Nucleus accumbens (tissue), 56 donors: Measurements from ENCODE around the gene CDH23.
A peak's percentile ranks its signal among the peaks of the same experiment; 100 is the strongest.

Experiments used
- DNase-seq, 56 donors: peaks; one replicate each; lab custom pipeline; 2025; lab: John Stamatoyannopoulos, UW

CDH23 gene

DNA sequence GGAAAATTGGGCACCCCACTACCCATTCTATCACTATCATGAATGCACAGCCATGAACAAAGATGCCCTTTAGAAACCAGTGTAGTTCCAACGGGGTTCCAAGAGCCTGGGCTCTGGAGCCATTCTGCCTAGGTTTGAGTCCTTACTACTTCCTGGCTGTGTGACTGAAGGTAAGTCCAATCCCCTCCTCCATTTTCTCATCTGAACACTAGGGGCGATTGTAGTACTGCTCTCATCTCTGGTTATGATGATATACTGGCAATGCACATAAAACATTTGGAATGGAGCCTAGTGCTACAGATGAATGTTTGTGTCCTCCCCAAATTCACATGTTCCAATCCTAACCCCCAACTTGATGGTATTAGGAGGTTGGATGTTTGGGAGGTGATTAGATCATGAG lies 28.1 kb upstream of the CDH23 start:
- DNase-seq: no peak

DNA sequence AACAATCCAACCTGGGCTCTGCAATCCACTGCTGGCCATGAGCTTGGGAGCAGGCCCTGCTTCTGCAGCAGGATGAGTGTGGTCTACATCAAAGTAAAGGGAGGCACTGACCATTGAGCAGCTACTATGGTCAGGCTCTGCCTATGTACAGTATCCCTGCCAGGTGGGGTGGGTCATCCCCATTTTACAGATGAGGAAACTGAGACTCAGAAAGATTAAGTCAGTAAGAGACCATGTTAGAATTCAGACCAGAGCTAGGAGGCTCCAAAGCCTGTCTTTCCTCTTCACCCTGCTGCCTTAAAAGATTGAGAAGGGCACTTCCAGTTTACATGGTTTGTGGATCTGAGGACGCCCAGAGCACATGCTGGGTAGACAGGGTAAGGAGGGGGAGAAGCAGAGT lies 27.1 kb upstream of the CDH23 start:
- DNase-seq: no peak

DNA sequence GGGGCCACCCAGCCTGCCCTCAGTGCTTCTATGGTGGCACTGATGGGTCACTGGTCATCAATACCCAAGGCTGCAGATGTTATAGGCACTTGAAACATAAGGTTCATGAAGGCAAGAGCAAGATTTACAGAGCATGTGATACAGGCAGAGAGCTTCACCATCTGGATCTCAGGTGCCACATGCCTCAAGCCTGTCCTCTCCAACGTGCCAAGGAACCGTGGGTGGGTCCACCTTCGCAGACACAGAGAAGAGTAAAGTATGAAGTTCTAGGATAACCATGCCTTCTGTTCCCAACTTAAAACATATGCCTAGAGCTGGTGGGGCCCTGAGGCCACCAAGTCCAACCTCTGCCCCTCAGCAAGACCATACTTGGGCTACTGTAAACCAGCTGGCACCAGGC lies 26.7 kb upstream of the CDH23 start:
- DNase-seq: no peak

DNA sequence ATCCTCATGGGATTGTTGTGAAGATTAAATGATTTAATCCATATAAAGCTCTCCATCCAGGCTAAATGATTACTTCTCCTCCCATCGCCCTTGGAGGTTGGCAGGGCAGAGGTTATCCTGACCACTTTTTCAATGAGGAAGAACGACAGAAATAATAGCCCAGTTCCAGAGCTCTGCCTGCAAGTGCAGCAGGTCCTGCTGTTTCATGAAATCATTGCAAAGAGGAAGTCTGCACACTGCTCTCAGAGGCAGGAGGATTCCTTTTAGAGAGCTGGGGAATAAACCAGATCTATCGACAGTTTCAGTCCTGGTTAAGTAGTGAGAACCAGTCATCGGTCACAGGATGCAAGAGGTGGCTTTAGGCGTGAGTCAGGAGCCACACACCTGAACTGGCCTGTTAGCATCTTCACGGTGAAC lies 25.0 kb upstream of the CDH23 start:
- DNase-seq: peak in 1 of 56 donors; percentile 15

DNA sequence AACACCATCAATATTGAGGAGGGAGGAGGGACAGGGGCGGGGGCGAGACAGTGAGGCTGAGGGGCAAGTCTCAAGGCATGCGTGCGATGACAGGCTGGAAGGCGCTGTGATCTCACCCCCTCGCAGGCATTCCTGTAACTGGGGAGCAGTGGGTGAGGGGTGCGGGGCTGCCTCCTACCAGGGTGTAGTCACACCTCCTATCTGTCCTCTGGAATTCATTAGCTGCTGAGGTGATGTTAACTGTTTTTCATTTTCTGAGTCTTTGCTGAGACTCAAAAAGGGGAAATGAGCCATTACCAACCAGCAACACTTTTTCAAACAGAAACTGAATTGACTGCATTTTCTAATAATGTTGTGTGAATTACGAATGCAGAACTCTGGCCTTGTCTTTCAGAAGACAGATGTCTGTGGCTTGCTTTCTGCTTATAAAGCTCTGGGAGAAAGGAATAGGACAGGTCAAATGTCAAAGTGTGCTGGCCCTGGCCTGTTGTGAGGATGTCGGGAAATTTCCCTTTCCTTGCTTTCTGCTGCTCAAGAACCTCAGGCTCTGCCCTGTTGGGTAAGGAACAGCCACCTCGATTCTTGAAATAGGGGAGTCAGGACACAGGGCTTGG lies 23.7 kb upstream of the CDH23 start:
- peak in 14 of 56 donors; percentile 19 to 62 (median 36) for DNase-seq

DNA sequence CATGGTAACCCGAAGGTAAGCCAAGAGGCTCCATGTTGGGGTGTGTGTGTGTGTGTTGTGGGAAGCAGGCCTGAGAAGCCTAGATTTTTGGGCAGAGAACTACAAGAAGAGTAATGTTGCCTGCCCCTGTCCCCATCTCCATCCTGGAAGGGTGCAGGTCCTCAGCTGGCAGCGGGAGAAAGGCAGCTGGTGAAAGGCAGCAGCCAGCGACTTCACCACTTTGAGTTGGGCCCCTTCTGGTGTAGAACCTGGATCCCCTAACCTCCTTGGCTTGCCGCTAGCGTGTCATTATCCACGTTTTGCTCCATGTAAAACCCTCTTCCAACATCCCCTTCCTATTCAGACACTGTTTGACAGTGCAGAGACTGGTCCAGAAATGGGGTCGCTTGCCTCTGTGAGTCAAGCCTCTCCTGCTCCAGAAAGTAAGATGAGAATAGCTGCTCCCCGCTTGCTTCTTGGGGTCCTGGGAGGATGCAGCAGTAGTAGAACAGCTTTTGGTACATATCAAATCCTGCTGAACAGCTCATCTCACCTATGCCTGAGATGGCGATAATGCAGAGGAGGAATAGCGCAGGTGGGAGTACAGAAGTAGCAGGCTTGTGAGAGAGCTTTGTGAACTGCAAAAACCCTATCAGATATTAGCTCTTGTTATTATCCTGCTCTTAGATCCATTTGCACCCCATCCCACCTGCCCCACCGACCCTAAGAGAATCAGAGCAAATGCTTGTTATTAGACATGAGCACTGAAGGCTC lies 22.1 kb upstream of the CDH23 start:
- peak in 1 of 56 donors; percentile 21 for DNase-seq

DNA sequence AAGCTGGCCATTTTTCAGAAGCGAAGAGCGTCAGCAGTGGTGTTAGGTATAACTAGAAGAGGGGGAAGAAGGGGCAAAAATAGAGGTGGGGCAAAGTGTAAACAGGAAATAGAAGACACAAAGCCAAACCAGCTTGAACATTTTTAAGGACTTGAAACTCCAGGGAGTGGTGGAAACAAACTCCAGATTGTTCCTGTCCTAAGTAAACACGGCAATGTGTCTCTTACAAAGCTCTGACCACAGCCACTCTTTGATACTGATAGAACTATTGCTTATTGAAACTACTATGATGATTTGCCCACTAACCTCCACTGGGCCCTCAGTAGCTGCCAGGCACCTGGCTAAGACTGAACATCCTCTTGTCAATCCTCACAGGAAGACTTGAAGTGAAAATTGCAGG lies 20.8 kb upstream of the CDH23 start:
- no peak for DNase-seq

DNA sequence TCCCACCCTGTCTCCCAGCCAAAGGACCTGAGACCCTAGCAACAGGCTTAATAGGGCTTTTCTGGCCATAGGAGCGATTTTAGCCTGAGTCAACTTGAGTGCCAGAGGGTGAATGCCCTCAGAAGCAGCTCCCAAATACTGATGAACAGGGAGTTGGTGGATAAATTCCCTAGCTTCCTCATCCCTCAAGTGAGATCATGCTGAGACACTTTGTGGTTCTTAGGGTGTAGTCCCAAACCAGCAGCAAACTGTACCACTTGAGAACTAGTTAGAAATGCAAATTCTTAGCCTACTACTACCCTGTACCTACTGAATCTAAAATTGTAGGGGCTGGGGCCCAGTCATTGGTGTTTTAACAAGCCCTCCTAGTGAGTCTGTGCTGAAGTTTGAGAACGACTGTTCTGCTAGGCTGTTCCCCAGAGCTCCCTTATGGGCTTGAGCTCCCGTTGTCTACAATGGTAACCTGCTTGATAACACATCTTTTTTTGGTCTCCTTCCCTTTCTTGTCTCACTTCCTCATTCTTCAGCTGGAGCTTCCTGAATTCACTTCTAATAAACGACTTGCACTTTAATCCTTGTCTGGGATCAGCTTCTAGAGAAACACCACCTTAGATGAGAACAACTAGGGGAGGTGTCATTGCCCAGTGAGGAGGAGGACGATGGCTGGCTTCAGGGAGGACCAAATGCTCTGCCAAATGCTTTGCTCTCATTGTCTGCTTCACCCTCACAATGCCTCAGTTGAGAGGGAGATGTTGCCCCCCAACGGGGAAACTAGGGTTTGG lies 18.2 kb upstream of the CDH23 start:
- DNase-seq: peak in 1 of 56 donors; percentile 43

DNA sequence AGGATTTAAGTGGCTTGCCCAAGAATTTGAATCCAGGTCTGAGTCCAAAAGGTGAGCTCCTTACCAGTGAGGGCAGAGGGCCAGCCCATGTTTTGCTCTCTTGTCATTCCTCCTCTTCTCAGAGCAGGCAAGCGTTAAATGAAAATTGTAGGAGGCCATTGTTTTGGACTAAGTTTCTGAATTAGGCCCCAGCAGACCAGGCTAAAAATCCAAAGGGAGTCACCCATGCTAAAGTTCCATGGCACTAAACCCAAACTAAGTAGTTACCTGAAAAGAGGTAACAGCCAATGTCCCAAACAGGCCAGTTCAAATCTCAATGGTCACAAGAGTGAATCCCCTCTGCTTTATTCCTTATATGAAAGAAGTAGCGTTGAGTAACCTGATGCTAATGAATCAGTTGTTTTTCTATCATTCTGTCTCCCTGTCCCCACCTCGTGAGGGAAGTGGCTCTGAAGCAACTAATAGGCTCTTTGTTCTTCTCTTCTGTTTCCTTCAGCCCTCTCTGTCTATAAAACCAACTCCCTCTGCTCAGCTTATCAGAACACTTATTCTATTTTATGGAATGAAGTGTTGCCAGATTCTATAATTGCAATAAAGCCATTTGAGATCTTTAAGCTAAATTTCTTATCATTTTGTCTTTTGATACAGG lies 17.5 kb upstream of the CDH23 start:
- no peak for DNase-seq

DNA sequence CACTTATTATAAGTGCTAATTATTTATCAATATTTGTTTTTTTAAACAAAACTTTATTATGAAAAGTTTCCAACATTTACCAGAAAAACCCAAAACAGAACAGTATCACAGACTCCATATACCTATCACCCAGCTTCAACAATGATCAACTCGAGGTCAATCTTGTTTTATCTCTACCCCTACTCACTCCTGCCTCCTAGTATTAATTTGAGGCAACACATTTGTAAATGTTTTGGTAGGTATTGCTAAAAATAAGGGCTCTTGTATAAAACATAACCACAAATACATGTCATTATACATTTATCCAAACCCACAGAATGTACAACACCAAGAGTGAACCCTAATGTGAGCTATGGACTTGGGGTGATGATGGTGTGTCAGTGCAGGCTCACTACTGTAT lies 15.9 kb upstream of the CDH23 start:
- DNase-seq: no peak

DNA sequence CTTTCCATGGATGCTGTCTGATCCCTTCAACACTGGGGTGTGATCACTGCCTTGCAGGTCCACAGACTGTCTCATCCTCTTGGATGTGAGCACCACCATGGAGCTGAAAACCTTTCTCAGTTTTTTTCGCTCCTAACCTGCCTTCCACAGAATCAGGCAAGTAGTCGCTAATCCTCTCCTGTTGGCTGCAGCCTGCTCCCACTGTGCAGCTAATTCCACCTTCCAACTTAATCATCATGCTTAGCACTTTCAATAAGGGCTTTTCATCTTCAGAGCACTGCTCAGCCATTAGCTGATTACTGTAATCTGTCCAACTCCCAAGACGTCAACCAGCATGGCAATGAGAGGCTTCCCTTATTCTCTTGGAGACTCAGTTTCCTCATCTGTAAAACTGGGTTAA lies 15.1 kb upstream of the CDH23 start:
- DNase-seq: no peak

DNA sequence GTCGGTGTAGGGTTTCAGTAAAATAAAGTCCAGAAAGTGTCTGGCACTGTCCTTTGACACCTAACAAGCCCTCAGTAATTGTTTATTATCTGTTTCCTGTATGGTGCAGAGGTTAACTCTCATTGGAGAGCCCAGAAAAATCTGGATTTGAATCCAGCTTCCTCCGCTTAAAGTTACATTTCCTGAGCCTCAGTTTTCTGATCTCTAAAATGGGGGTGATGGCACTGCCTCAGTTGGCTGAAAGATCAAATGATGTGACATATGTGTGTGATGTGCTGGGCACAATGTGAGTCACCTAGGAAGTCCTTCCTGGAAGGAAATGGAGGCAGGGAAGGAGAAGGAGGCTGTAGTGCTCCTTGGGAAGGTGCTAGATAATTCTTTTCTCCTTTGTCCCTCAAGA lies 14.7 kb upstream of the CDH23 start:
- no peak for DNase-seq

DNA sequence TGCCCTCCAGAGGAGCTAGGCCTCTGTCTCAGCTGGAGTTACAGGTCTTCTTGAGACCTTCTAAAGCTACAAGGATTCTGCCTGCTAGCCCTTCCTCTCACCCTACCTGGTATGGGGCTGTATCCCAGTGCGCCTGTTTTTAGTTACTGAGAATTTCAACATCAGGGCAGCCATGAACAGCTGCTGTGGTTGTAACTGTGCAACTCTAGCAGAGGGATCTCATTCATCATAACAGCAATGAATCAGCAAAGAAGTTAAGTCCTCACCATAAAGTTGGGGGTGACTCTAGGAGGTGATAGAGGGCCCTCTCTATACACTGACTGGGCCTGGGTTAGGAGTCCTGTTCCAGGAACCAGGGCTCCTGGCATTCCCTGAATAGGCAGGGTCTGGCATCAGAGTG lies 14.0 kb upstream of the CDH23 start:
- DNase-seq: no peak

DNA sequence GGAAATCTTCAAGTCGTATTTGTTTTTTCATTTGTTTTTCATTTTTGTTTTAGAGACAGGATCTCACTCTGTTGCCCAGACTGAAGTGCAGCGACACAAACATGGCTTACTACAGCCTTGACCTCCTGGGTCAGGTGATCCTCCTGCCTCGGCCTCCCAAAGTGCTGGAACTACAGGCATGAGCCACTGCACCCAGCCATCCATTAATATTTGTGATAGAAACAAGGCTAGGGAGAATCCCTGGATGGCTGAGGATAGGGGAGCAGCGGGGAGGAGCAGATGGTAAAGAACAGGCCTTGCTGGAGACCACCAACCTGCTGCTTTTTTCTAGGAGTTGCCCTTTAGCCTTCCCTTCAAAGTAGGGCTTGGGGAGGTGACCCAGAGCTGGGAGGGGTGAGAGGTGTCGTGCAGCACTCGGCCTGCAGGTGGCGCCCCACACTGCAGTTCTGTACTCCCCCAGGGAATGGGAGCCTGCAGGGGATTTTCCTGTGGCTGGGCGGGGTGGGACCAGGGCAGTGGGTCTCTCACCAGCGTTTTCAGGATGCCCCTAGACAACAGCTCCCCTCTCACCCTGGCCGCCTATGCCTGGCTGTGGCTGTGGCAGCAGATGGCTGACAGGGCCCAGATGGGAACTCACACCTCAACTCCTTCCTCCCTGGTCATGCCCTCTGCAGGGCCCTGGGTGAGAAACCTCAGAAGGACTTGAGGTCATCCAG lies 12.6 kb upstream of the CDH23 start:
- peak in 47 of 56 donors; percentile 23 to 89 (median 66) for DNase-seq

DNA sequence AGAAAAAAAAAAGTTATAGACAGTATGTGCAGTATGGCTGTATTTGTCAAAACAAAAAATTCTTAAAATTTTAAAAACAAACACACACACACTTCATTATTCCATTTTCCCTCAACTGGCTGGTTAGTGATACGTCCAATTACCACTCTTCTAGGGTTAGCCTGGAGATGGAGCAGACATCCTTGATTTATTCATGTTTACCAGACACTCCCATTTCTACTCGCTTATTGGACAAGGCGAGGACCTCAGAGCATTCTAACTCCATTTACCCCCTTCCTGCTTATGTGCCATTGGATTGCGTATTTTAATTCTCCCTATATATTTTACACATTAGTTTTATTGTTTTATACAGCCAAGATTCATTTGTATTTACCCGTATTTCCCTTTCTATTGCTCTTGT lies 8.5 kb upstream of the CDH23 start:
- DNase-seq: no peak

DNA sequence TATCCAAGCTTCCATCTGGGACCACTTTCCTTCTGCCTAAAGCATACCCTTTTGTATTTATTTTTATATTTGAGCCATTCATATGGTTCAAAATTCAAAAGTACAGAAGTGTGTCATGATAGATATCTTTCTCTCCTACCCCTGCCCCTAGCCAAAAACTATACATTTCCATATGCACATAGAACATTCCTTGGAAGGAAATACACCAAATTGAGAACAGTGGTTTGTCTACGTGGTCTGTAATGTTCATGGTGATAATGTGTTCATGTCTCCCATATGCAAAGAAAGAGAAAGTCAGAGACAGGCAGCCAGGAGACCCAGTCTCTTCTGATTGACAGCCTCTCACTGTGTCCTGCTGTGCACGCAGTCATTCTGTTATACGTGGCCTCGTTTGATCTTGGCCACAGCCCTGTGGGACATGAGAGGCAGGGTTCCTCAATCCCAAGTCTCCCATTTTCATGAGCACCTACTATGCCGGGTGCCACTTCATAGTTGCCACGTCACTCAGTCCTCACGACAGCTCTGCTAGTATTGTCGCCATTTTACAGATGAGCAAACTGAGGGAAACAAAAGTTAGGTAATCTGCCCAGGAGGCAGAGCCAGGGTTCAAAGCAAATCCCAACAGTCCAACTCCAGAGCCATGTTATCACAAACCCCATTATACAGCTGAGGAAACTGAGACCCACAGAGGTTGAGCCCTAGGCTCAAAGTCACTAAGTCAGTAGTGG lies 8.0 kb upstream of the CDH23 start:
- DNase-seq: no peak

DNA sequence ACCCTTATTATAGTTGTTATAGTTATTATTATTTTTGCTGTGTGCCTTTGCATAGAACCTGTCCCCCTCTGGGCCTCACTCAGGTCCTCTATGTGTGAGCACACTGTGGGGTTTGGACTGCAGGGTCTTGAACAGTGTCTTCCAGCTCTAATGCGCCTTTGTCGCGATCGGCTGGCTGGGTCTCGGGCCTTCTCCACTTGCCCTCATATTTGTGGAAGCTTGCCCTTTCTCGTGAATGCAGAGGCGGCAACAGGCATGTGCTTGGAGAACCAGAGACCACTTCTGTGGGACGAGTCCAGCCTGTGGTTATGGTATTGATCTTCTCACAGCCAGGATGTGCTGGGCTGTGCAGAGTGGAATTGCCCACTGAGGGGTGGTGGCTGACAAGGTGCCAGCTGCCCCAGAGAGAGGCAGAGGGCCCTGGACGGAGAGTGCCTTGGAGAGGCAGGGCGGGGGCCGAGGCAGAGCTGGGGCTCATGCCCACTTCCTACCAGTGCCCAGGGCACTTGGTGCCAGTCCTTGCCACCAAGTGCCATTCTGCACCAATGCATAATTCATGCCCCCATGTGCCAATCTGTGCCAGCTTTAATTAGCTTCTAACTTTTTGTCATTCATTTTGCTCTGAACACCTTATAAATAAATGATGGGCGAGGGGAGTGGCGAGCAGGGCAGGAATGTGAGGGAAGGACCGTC lies 6.8 kb upstream of the CDH23 start:
- peak in 5 of 56 donors; percentile 25 to 42 (median 31) for DNase-seq

DNA sequence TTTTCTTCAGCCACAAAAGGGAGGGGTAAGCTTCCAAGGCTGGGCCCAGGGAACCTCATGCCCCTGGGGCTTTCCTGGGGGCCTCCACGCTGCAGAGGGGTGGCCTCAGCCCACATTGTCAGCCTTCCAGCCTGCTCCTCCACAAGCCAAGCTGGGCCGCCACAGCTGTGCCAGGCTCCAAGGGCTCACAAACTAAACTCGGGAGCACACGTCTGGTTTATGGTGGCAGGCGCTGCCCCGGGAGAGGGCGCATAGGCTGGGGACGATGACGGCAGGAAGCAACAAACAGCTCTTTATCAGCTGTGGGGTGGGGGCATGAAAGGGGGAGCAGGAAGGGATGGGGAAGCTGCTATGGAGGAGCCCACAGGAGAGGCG lies 6.3 kb upstream of the CDH23 start:
- peak in 41 of 56 donors; percentile 12 to 79 (median 52) for DNase-seq
